Neural progenitor cell (in vitro differentiated cells): ENCODE results near the gene LRWD1. TPM values are rescaled to one million over a fixed set of nuclear protein-coding genes. Genes with fewer than 3 reads are reported as not detected.

ENCODE experiments used
- DNase-seq: peaks from one replicate; pipeline ENCODE4 v3.0.0-alpha.2; 2016; ENCODE audit warnings: low spot score
- H2AFZ ChIP-seq: fragments of 200-600 bp; sonication (generic); replicated peaks from 2 replicates; pipeline ENCODE4 v1.6.1; 2016; ENCODE audit warnings: antibody characterized with exemption
- H3F3A ChIP-seq: fragments of 200-600 bp; sonication (generic); 2 replicates; pipeline ENCODE4 v1.6.1; 2016; ENCODE audit warnings: antibody characterized with exemption, low read depth
- H3K27ac ChIP-seq: fragments of 200-600 bp; sonication (generic); 2 replicates; pipeline ENCODE4 v1.5.1; 2016; ENCODE audit warnings: mild to moderate bottlenecking
- H3K27me3 ChIP-seq: fragments of 200-600 bp; sonication (generic); 2 replicates; pipeline ENCODE4 v1.6.1; 2016; ENCODE audit warnings: mild to moderate bottlenecking, moderate library complexity
- H3K36me3 ChIP-seq: fragments of 200-600 bp; sonication (generic); 2 replicates; pipeline ENCODE4 v1.5.1; 2016
- H3K4me1 ChIP-seq: fragments of 200-600 bp; sonication (generic); 2 replicates; pipeline ENCODE4 v1.6.1; 2016; ENCODE audit warnings: mixed run types
- H3K4me2 ChIP-seq: fragments of 200-600 bp; sonication (generic); 2 replicates; pipeline ENCODE4 v1.6.1; 2016
- H3K4me3 ChIP-seq: fragments of 200-600 bp; sonication (generic); 2 replicates; pipeline ENCODE4 v1.5.1; 2016
- H3K79me2 ChIP-seq: fragments of 200-600 bp; sonication (generic); 2 replicates; pipeline ENCODE4 v1.6.1; 2016; ENCODE audit warnings: low read depth
- H3K9ac ChIP-seq: fragments of 200-600 bp; sonication (generic); 2 replicates; pipeline ENCODE4 v1.6.1; 2016
- H3K9me3 ChIP-seq: fragments of 200-600 bp; sonication (generic); 2 replicates; pipeline ENCODE4 v1.5.1; 2016; ENCODE audit warnings: low read depth
- H4K20me1 ChIP-seq: fragments of 200-600 bp; sonication (generic); 2 replicates; pipeline ENCODE4 v1.6.1; 2016; ENCODE audit warnings: low read depth
- H3K27ac Mint-ChIP-seq: 3 replicates; pipeline ENCODE4 v1.8.0; 2021; ENCODE audit warnings: mixed read lengths
- H3K27me3 Mint-ChIP-seq: 2 replicates; pipeline ENCODE4 v1.8.0; 2022; ENCODE audit warnings: low read depth, mild to moderate bottlenecking, inconsistent platforms, moderate library complexity, mixed read lengths; ENCODE audit not compliant: insufficient read depth
- H3K36me3 Mint-ChIP-seq: 3 replicates; pipeline ENCODE4 v1.8.0; 2021; ENCODE audit warnings: mixed read lengths
- H3K4me1 Mint-ChIP-seq: 3 replicates; pipeline ENCODE4 v1.8.0; 2021; ENCODE audit warnings: mixed read lengths
- H3K4me3 Mint-ChIP-seq: 3 replicates; pipeline ENCODE4 v1.8.0; 2021; ENCODE audit warnings: mild to moderate bottlenecking, moderate library complexity, mixed read lengths
- H3K9me3 Mint-ChIP-seq: 3 replicates; pipeline ENCODE4 v1.8.0; 2020; ENCODE audit warnings: mixed read lengths
- CTCF ChIP-seq: fragments of 200-600 bp; sonication (generic); IDR thresholded peaks from 2 replicates; pipeline ENCODE4 v1.5.1; 2017; ENCODE audit warnings: antibody characterized with exemption, mild to moderate bottlenecking
- EZH2 ChIP-seq: fragments of 200-600 bp; sonication (generic); IDR thresholded peaks from 2 replicates; pipeline ENCODE4 v1.6.1; 2017; ENCODE audit warnings: antibody characterized with exemption, mild to moderate bottlenecking, moderate library complexity
- EZH2phosphoT487 ChIP-seq: fragments of 200-600 bp; sonication (generic); IDR thresholded peaks from 2 replicates; pipeline ENCODE4 v1.6.1; 2017; ENCODE audit warnings: antibody characterized with exemption
- total RNA-seq: library from RNA; depleted of rRNA; stranded (reverse); fragments of >200 nt; gene quantifications from 2 replicates; pipeline ENCODE4 v1.2.3, GENCODE V29; 2015; ENCODE audit warnings: low replicate concordance

The LRWD1 gene
- total RNA-seq, 1 donor from 2014 or later: 16.9 TPM

- Histone ChIP-seq H3K79me2 (peaks cover 8% of the 10 kb centered on the region), H3K27me3 (no peaks in the 10 kb centered on the region), H3K27ac (no peak overlapping the region), H3K36me3 (no peaks in the 10 kb centered on the region), H3F3A (no peaks in the 10 kb centered on the region), H2AFZ (no peak overlapping the region), H4K20me1 (peaks cover 8% of the 10 kb centered on the region), H3K4me1 (no peaks in the 10 kb centered on the region), H3K4me3 (no peak overlapping the region), H3K9ac (no peak overlapping the region), H3K4me2 (no peak overlapping the region), H3K9me3 (no peaks in the 10 kb centered on the region)
- DNase-seq: no peak
- Mint-ChIP-seq H3K36me3 (peaks cover 8% of the 10 kb centered on the region), H3K27ac (no peak overlapping the region), H3K9me3 (no peaks in the 10 kb centered on the region), H3K4me1 (peaks cover 18% of the 10 kb centered on the region), H3K4me3 (no peak overlapping the region), H3K27me3 (no peaks in the 10 kb centered on the region)
- no peak for TF ChIP-seq EZH2phosphoT487
- TF ChIP-seq EZH2: no peak
- no peak for TF ChIP-seq CTCF
Observed at GRCh38 chr7:102468478-102469350, 3.9 kb downstream of the LRWD1 start.

- H3K27me3 ChIP-seq: no peaks in the 10 kb centered on the region
- no peak for TF ChIP-seq CTCF
- TF ChIP-seq EZH2: no peak
- no peak for TF ChIP-seq EZH2phosphoT487
- H3K9me3 ChIP-seq: no peaks in the 10 kb centered on the region
- Mint-ChIP-seq H3K4me3 (no peak overlapping the region), H3K27ac (no peak overlapping the region), H3K4me1 (peaks cover 11% of the 10 kb centered on the region), H3K9me3 (no peaks in the 10 kb centered on the region), H3K27me3 (no peaks in the 10 kb centered on the region), H3K36me3 (peaks cover 8% of the 10 kb centered on the region)
- no peak overlapping the region for H3K9ac ChIP-seq
- no peaks in the 10 kb centered on the region for H3F3A ChIP-seq
- peaks cover under 1% of the 10 kb centered on the region for H3K79me2 ChIP-seq
- H3K4me3 ChIP-seq: no peak overlapping the region
- peaks cover 9% of the 10 kb centered on the region for H4K20me1 ChIP-seq
- DNase-seq: no peak
- no peaks in the 10 kb centered on the region for H3K4me1 ChIP-seq
- no peaks in the 10 kb centered on the region for H3K36me3 ChIP-seq
- H3K27ac ChIP-seq: no peak overlapping the region
- no peak overlapping the region for H3K4me2 ChIP-seq
- no peak overlapping the region for H2AFZ ChIP-seq
Observed at GRCh38 chr7:102469351-102469971, 4.7 kb downstream of the LRWD1 start.

- Histone ChIP-seq H3F3A (no peaks in the 10 kb centered on the region), H4K20me1 (peaks cover 9% of the 10 kb centered on the region), H3K9ac (no peak overlapping the region), H2AFZ (no peak overlapping the region), H3K79me2 (no peaks in the 10 kb centered on the region), H3K4me1 (no peaks in the 10 kb centered on the region), H3K9me3 (no peaks in the 10 kb centered on the region), H3K27me3 (no peaks in the 10 kb centered on the region), H3K4me3 (no peak overlapping the region), H3K27ac (no peak overlapping the region), H3K36me3 (no peaks in the 10 kb centered on the region), H3K4me2 (no peak overlapping the region)
- no peak for DNase-seq
- Mint-ChIP-seq H3K4me1 (peaks cover 11% of the 10 kb centered on the region), H3K4me3 (no peak overlapping the region), H3K9me3 (no peaks in the 10 kb centered on the region), H3K36me3 (peaks cover 8% of the 10 kb centered on the region), H3K27ac (no peak overlapping the region), H3K27me3 (no peaks in the 10 kb centered on the region)
- TF ChIP-seq EZH2phosphoT487 (no peak), CTCF (no peak), EZH2 (no peak)
Observed at GRCh38 chr7:102469972-102470825, 5.4 kb downstream of the LRWD1 start.
